DOHH2 (cell line): ENCODE measurements around the gene PPP1R1B.

ENCODE experiments used
- H3F3A ChIP-seq: fragments of 200-600 bp; sonication (generic), shearing (Covaris generic); 2 replicates; pipeline ENCODE4 v1.6.0; 2016; ENCODE audit warnings: antibody characterized with exemption, mild to moderate bottlenecking; ENCODE audit not compliant: control insufficient read depth, insufficient read depth
- H3K27ac ChIP-seq: fragments of 200-600 bp; sonication (generic); 2 replicates; pipeline ENCODE4 v1.5.1; 2014; ENCODE audit warnings: low read depth, mild to moderate bottlenecking, low read length, moderate library complexity
- H3K27me3 ChIP-seq: fragments of 200-600 bp; sonication (generic); 2 replicates; pipeline ENCODE4 v1.6.1; 2014; ENCODE audit warnings: mild to moderate bottlenecking, low read length, mixed read lengths; ENCODE audit not compliant: control insufficient read depth
- H3K36me3 ChIP-seq: fragments of 200-600 bp; sonication (generic); 2 replicates; pipeline ENCODE4 v1.6.1; 2014; ENCODE audit warnings: mild to moderate bottlenecking, low read length, moderate library complexity, mixed read lengths; ENCODE audit not compliant: control insufficient read depth
- H3K4me1 ChIP-seq: fragments of 200-600 bp; sonication (generic); 2 replicates; pipeline ENCODE4 v1.6.1; 2014; ENCODE audit warnings: mild to moderate bottlenecking, low read length, mixed read lengths; ENCODE audit not compliant: control insufficient read depth
- H3K4me2 ChIP-seq: fragments of 200-600 bp; sonication (generic); 2 replicates; pipeline ENCODE4 v1.6.0; 2014; ENCODE audit warnings: mild to moderate bottlenecking, low read length, moderate library complexity
- H3K4me3 ChIP-seq: fragments of 200-600 bp; sonication (generic); 2 replicates; pipeline ENCODE4 v1.5.1; 2014; ENCODE audit warnings: mild to moderate bottlenecking, low read length, mixed read lengths
- H3K79me2 ChIP-seq: fragments of 200-600 bp; sonication (generic); 2 replicates; pipeline ENCODE4 v1.6.1; 2014; ENCODE audit warnings: mild to moderate bottlenecking, low read length, mixed read lengths; ENCODE audit not compliant: control insufficient read depth
- H3K9me2 ChIP-seq: fragments of 200-600 bp; sonication (generic); replicated peaks from 2 replicates; pipeline ENCODE4 v1.6.1; 2014; ENCODE audit warnings: mild to moderate bottlenecking, low read length, mixed read lengths; ENCODE audit not compliant: control insufficient read depth
- H3K9me3 ChIP-seq: fragments of 200-600 bp; sonication (generic); 2 replicates; pipeline ENCODE4 v1.6.1; 2014; ENCODE audit warnings: antibody characterized with exemption, low read length, mixed read lengths; ENCODE audit not compliant: control insufficient read depth, insufficient read depth
- H4K20me1 ChIP-seq: fragments of 200-600 bp; sonication (generic); 2 replicates; pipeline ENCODE4 v1.6.0; 2014; ENCODE audit warnings: low read depth, mild to moderate bottlenecking, antibody characterized with exemption, low read length, moderate library complexity; ENCODE audit not compliant: control insufficient read depth, insufficient read depth
- CTCF ChIP-seq: fragments of 200-600 bp; sonication (generic); IDR thresholded peaks from one replicate; pipeline ENCODE4 v1.5.1; 2014; ENCODE audit warnings: antibody characterized with exemption, mild to moderate bottlenecking, low read depth, low read length; ENCODE audit not compliant: poor library complexity, severe bottlenecking
- EZH2phosphoT487 ChIP-seq: fragments of 200-600 bp; sonication (generic); IDR thresholded peaks from 2 replicates; pipeline ENCODE4 v1.6.1; 2017; ENCODE audit warnings: borderline replicate concordance, mild to moderate bottlenecking, antibody characterized with exemption, low read length, moderate library complexity, mixed read lengths

PPP1R1B gene

GRCh38 chr17:39634384-39634871 lies 7.7 kb downstream of the PPP1R1B start:
- H4K20me1 ChIP-seq, result no peaks in the 10 kb centered on the region
- H3K9me2 ChIP-seq, result no peaks in the 10 kb centered on the region
- H3K4me1 ChIP-seq, result peaks cover 29% of the 10 kb centered on the region
- TF ChIP-seq EZH2phosphoT487, result no peak
- TF ChIP-seq CTCF, result peak; percentile 90
- H3K79me2 ChIP-seq, result peaks cover 26% of the 10 kb centered on the region
- H3K4me3 ChIP-seq, result no peak overlapping the region
- no peak overlapping the region for H3K27ac ChIP-seq
- H3F3A ChIP-seq, result no peaks in the 10 kb centered on the region
- H3K9me3 ChIP-seq, result no peaks in the 10 kb centered on the region
- peaks cover 6% of the 10 kb centered on the region; the same call in 1 of the 2 replicates for H3K36me3 ChIP-seq
- no peak overlapping the region for H3K4me2 ChIP-seq
- H3K27me3 ChIP-seq, result no peaks in the 10 kb centered on the region

- H3K4me2 ChIP-seq, result peak overlapping the region; percentile 99
- H3F3A ChIP-seq, result no peaks in the 10 kb centered on the region
- peaks cover 29% of the 10 kb centered on the region for H3K4me1 ChIP-seq
- H3K27ac ChIP-seq, result no peak overlapping the region
- H3K36me3 ChIP-seq, result peaks cover 6% of the 10 kb centered on the region; the same call in 1 of the 2 replicates
- peaks cover 39% of the 10 kb centered on the region for H3K79me2 ChIP-seq
- TF ChIP-seq EZH2phosphoT487 (no peak), CTCF (no peak)
- H3K9me2 ChIP-seq, result no peaks in the 10 kb centered on the region
- H3K27me3 ChIP-seq, result no peaks in the 10 kb centered on the region
- no peaks in the 10 kb centered on the region for H4K20me1 ChIP-seq
- H3K9me3 ChIP-seq, result no peaks in the 10 kb centered on the region
- H3K4me3 ChIP-seq, result peak overlapping the region; percentile 99; the same call in 1 of the 2 replicates
Observed at GRCh38 chr17:39635614-39636176, 8.9 kb downstream of the PPP1R1B start.

- H3K4me2 ChIP-seq, result peak overlapping the region; percentile 99
- H3K36me3 ChIP-seq, result peaks cover 9% of the 10 kb centered on the region; the same call in 1 of the 2 replicates
- H3F3A ChIP-seq, result no peaks in the 10 kb centered on the region
- H3K4me3 ChIP-seq, result peak overlapping the region; percentile 99
- no peaks in the 10 kb centered on the region for H4K20me1 ChIP-seq
- TF ChIP-seq EZH2phosphoT487 (no peak), CTCF (no peak)
- H3K4me1 ChIP-seq, result peaks cover 29% of the 10 kb centered on the region
- no peaks in the 10 kb centered on the region for H3K27me3 ChIP-seq
- H3K27ac ChIP-seq, result peak overlapping the region; percentile 62
- H3K9me3 ChIP-seq, result no peaks in the 10 kb centered on the region
- H3K9me2 ChIP-seq, result no peaks in the 10 kb centered on the region
- peaks cover 47% of the 10 kb centered on the region for H3K79me2 ChIP-seq
Observed at GRCh38 chr17:39636587-39636926, 9.8 kb downstream of the PPP1R1B start.
